OCI-LY3 (cell line): ENCODE data around the gene CPOX.
"Not testable (repeated sequence)": the region's sequence is repeated elsewhere in the genome, so short reads cannot be mapped to it uniquely, and the experiment has no call there.

Experiments
- EZH2phosphoT487 ChIP-seq: fragments of 200-600 bp; shearing (Covaris generic); IDR thresholded peaks from 2 replicates; pipeline ENCODE4 v1.6.1; 2018; ENCODE audit warnings: antibody characterized with exemption, mixed run types, low read depth
- TF ChIP-seq, protein P1 (sequence below): fragments of 200-600, 300-600 bp; sonication (generic); IDR thresholded peaks from 2 replicates; pipeline ENCODE4 v1.5.1; 2014; ENCODE audit warnings: antibody characterized with exemption, low read length, low read depth

- TF ChIP-seq EZH2phosphoT487 = not testable (repeated sequence)
- TF ChIP-seq, protein P1, sequence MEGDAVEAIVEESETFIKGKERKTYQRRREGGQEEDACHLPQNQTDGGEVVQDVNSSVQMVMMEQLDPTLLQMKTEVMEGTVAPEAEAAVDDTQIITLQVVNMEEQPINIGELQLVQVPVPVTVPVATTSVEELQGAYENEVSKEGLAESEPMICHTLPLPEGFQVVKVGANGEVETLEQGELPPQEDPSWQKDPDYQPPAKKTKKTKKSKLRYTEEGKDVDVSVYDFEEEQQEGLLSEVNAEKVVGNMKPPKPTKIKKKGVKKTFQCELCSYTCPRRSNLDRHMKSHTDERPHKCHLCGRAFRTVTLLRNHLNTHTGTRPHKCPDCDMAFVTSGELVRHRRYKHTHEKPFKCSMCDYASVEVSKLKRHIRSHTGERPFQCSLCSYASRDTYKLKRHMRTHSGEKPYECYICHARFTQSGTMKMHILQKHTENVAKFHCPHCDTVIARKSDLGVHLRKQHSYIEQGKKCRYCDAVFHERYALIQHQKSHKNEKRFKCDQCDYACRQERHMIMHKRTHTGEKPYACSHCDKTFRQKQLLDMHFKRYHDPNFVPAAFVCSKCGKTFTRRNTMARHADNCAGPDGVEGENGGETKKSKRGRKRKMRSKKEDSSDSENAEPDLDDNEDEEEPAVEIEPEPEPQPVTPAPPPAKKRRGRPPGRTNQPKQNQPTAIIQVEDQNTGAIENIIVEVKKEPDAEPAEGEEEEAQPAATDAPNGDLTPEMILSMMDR = not testable (repeated sequence)
Observed at GRCh38 chr3:98559769-98560168, 33.6 kb downstream of the CPOX start.
